PFSK-1 (cell line): ENCODE results near the gene TNN.

Source experiments
- FOXP2 ChIP-seq: optimal IDR thresholded peaks from 2 replicates; pipeline ENCODE3; 2011; ENCODE audit warnings: borderline replicate concordance, control low read depth, inconsistent platforms; ENCODE audit not compliant: insufficient read depth; ENCODE audit errors: extremely low read length, extremely low read depth
- POLR2AphosphoS5 ChIP-seq: IDR thresholded peaks from 2 replicates; pipeline ENCODE4 v1.6.1; 2012; ENCODE audit warnings: low read depth, mild to moderate bottlenecking, control low read depth, low read length, moderate library complexity
- REST ChIP-seq, 2 experiments: IDR thresholded peaks; 2 replicates each; pipeline versions ENCODE4 v1.6.1 to v1.8.0; 2011 to 2012; ENCODE audit warnings: low read depth in 2 of 2, low read length in 2 of 2, control low read depth in 1 of 2, inconsistent platforms in 1 of 2, mild to moderate bottlenecking in 1 of 2, moderate library complexity in 1 of 2; ENCODE audit not compliant: insufficient read depth in 1 of 2
- SIN3A ChIP-seq: IDR thresholded peaks from 2 replicates; pipeline ENCODE4 v1.6.1; 2012; ENCODE audit warnings: mild to moderate bottlenecking, low read length, moderate library complexity, borderline replicate concordance; ENCODE audit not compliant: insufficient read depth

- TF ChIP-seq FOXP2, result no peak
- TF ChIP-seq POLR2AphosphoS5, result no peak
- no peak for TF ChIP-seq REST (IDR thresholded peaks at IDR 0.05; ENCODE audit: insufficient read depth in 1 of 2, low read depth in 2 of 2, low read length in 2 of 2)
- TF ChIP-seq SIN3A, result no peak
Observed at GRCh38 chr1:175157200-175157599, 89.6 kb downstream of the TNN start.
